Suppressor macrophage treated with lipopolysaccharide for 4 hours (primary cell): Measurements from ENCODE around the gene EMID1.
A peak's percentile ranks its signal among the peaks of the same experiment; 100 is the strongest.

ENCODE experiments used
- DNase-seq: peaks from one replicate; pipeline ENCODE4 v3.0.0-alpha.2; 2020

The EMID1 gene

GRCh38 chr22:29260601-29261315 is 55.1 kb downstream of the EMID1 start:
- DNase-seq: no peak

- DNase-seq: no peak
Observed at GRCh38 chr22:29263791-29264276, 58.1 kb downstream of the EMID1 start.

GRCh38 chr22:29265305-29265704 is 59.6 kb downstream of the EMID1 start:
- no peak for DNase-seq

GRCh38 chr22:29265929-29266328 is 60.2 kb downstream of the EMID1 start:
- DNase-seq: no peak

GRCh38 chr22:29266564-29267461 is 61.1 kb downstream of the EMID1 start:
- peak; percentile 9 for DNase-seq

- no peak for DNase-seq
Observed at GRCh38 chr22:29267462-29267857, 61.8 kb downstream of the EMID1 start.

GRCh38 chr22:29267858-29268510 is 62.3 kb downstream of the EMID1 start, which contains the start of the genes EWSR1 and RHBDD3:
Gene EWSR1, plus strand, starts transcription at chr22:29268268. Its CDS starts 69 bp downstream, at chr22:29268337.
Gene RHBDD3, minus strand, starts transcription at chr22:29267981. Its CDS starts 2,355 bp downstream, at chr22:29265626.
- DNase-seq: peak; percentile 98

- peak; percentile 58 for DNase-seq
Observed at GRCh38 chr22:29268511-29269229, 63.0 kb downstream of the EMID1 start.

- peak; percentile 5 for DNase-seq
Observed at GRCh38 chr22:29269230-29269604, 63.5 kb downstream of the EMID1 start.

- DNase-seq: peak; percentile 32
Observed at GRCh38 chr22:29269731-29270474, 64.2 kb downstream of the EMID1 start.

- peak; percentile 44 for DNase-seq
Observed at GRCh38 chr22:29270475-29271271, 65.0 kb downstream of the EMID1 start.

GRCh38 chr22:29272624-29273023 is 66.9 kb downstream of the EMID1 start:
- no peak for DNase-seq

- DNase-seq: no peak
Observed at GRCh38 chr22:29275167-29275566, 69.5 kb downstream of the EMID1 start.

- no peak for DNase-seq
Observed at GRCh38 chr22:29275819-29276565, 70.3 kb downstream of the EMID1 start.

- DNase-seq: no peak
Observed at GRCh38 chr22:29277927-29278326, 72.2 kb downstream of the EMID1 start.

GRCh38 chr22:29284196-29284595 is 78.5 kb downstream of the EMID1 start:
- DNase-seq: no peak

GRCh38 chr22:29288837-29289236 is 83.1 kb downstream of the EMID1 start:
- DNase-seq: no peak

- DNase-seq: no peak
Observed at GRCh38 chr22:29290061-29290460, 84.4 kb downstream of the EMID1 start.

GRCh38 chr22:29291215-29291614 is 85.5 kb downstream of the EMID1 start:
- no peak for DNase-seq

GRCh38 chr22:29292379-29292778 is 86.7 kb downstream of the EMID1 start:
- DNase-seq: no peak
